Forelimb muscle (tissue), 1 donor: ENCODE results near the gene NPAS3. TPM values are rescaled to one million over a fixed set of nuclear protein-coding genes. Genes with fewer than 3 reads are reported as not detected.

Experiments used
- DNase-seq: peaks from one replicate; pipeline ENCODE4 v3.0.0-alpha.2; 2013; ENCODE audit warnings: low read depth
- polyA plus RNA-seq: library from polyadenylated mRNA; unstranded; fragments of 120-200 nt; gene quantifications from one replicate; pipeline ENCODE4 v1.2.1, GENCODE V29; 2013; ENCODE audit not compliant: insufficient read length

NPAS3 gene
- polyA plus RNA-seq, 1 donor = 4.0 TPM

GRCh38 chr14:33578461-33579216 lies 640.0 kb downstream of the NPAS3 start:
- DNase-seq = no peak

- no peak for DNase-seq
Measured at GRCh38 chr14:33580231-33580749, 641.6 kb downstream of the NPAS3 start.

- no peak for DNase-seq
Measured at GRCh38 chr14:33580841-33581240, 642.2 kb downstream of the NPAS3 start.

DNA sequence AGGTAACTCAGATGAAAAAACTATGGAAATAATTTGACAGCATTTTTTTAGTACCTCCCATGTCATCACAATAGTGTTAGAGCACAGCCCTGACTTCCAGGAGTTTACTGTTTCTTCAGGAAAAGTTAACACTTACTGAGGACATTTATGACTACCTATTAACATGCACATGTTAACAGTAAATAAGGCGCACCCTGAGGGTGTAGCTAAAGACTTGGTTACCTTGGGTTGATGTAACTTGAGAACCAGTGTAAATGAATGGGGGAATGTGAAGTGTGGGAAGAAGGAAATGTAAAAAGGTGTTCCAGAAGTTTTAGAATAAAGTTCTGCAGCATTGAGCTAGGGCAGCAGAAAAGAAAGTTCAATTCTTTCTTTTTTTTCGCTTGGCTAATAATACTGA lies 646.0 kb downstream of the NPAS3 start:
- no peak for DNase-seq

DNA sequence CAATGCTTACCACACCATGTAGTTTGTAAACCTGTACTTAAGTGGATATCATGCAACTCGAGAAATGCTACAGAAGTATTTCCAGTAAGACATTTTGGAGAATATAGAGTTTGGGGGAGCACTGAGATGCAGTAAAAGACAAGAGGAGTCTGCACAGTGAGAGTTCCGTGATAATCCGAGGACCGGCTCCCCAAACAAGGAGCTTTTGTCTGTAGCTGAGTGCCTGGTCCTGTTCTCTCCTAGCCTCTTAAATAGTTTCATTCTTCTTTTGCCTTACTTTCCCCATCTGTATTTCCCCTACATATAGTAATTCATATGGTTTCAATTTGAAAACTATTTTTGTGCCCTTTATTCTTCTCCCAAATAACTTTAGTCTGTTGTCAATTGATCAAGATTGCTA lies 648.1 kb downstream of the NPAS3 start:
- no peak for DNase-seq

DNA sequence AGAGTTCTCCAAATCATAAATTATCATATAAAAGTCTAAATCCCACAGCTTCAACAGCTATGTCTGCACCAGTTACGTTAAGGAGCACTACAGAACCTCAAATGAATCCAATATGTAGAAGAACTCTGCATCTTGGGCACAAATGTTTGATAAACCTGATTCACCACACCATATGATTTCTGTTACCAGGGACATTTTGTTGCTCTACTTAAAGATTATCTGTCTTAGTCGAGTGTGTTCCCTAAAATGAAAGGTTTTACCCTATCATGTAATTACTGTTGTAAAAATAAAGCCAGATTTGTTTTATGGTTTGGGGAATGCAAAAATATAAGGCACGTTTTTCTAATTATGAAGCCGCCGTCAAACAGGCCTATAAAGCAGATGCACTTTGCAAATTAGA lies 649.1 kb downstream of the NPAS3 start:
- DNase-seq = no peak

DNA sequence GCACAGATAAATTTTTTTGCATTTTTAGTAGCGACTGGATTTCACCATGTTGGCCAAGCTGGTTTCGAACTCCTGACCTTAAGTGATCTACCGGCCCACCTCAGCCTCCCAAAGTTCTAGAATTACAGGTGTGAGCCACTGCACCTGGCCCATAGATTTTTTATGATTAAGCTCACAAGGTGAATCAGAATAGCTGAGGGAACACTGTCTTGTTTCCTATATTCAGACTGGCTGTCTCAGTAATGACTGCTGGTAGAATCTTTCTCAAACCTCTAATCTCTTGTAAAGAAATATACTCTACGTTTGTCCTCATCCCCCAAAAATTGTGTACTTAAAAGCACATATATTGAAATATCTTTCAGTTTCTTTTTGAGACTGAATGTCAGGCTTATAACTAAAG lies 650.1 kb downstream of the NPAS3 start:
- no peak for DNase-seq

DNA sequence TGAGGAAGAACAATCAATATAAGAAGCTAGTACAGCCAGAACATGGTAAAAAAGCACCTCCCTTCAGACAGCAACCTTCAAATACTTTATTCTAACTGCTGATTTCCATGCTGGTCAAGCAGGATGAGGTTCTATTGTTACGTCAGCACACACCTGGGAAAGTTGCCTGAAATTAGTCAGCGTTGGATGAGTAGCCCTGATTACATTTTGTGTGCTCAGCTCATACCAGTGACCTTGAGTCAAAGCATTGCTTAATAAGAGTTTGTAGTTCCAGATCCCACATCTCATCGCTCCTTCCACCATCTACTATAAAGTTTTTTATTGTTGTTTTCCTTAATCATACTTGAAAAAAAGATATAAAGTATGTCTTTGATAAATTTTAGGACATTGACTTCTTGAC lies 650.7 kb downstream of the NPAS3 start:
- no peak for DNase-seq

GRCh38 chr14:33590891-33591630 lies 652.4 kb downstream of the NPAS3 start:
- no peak for DNase-seq

DNA sequence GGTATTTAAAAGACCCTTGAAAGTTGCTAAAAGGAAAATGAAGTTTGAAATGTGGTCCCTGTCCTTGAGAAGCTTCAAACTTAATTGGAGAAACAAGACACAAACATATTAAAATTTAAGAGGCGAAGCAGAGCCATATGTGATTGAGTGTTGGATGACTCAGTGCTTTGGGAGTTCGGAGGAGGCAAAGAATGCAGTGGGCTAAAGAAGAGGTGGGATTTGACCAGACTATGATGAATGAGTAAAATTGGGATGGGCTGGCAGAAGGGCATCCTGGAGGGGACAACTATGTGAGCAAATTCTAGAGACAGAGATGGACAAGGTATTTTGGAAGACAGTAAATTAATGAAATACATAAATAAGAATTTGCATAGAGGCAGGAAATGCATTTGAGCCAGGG lies 653.6 kb downstream of the NPAS3 start:
- no peak for DNase-seq

- no peak for DNase-seq
Measured at GRCh38 chr14:33596211-33597080, 657.8 kb downstream of the NPAS3 start.

- no peak for DNase-seq
Measured at GRCh38 chr14:33598582-33598981, 659.9 kb downstream of the NPAS3 start.

DNA sequence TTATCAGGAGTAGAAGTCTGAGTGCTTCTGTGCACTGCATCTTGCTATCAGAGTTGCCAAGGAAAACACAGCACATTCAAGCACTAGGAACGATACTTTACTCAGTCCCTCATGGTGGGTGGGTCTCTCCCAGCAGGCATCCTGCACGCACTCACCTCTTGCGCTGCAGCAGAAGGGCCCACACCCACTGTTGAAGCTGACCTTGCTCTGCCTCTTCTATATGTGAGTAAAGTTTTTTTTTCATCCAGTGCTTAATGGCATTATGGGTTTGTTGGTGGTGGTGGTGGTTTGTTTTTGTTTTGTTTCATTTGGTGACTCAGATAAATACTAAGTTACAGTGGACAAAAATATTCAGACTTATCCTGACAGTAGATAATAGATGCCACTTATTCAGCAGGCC lies 663.7 kb downstream of the NPAS3 start:
- DNase-seq = no peak

DNA sequence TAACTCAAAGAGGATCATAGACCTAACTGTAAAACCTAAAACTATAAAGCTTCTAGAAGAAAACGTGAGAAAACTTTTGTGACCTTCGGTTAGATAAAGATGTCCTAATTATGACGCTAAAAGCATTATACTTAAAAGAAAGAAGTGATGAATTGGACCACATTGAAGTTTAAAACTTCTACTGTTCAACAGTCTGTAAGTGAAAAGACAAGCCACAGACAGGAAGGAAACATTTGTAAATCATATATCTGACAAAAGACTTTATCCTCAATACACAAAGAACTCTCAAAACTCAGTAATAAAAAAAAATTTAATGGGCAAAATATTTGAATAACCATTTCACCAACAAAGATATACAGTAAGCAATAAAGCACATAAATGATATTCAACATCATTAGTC lies 667.9 kb downstream of the NPAS3 start:
- DNase-seq = no peak

DNA sequence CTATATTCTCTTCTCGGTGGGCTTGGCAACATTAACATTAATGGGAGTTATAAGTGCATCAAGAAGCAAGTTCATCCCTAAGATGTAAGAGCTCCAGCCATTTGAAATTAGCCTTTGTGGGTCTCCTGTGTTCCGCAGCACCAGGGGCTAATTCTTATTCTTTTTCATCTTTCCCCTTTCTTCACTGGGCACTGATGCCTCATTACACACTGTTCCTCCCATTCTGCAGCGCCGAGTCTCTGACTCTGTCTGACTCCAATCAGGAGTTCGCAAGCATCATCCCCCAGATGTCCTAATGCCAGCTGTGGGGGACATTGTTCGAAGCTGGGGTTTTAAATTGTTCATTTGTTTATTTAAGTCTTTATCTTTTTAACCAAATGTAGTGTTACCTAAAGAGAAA lies 670.9 kb downstream of the NPAS3 start:
- DNase-seq = no peak

DNA sequence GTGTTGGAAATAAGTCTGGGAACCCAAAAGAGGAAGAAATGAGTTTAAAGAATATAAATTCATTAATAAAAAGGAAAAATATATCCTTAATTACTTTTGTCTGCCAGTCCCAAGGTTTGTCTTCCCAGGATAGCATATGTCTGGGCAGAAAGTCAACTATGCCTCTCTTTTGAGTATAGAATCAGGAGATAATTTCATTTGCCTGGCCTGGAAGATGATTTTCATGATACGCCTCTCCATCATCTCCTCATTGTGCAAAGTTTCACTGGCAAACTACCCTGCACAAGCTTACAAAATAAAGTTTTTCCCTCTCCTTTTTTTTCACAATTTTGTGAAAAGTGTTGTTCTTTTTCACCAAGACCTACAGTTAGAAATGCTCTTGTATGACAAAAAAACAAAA lies 671.4 kb downstream of the NPAS3 start:
- no peak for DNase-seq

- no peak for DNase-seq
Measured at GRCh38 chr14:33611405-33612196, 672.9 kb downstream of the NPAS3 start.

DNA sequence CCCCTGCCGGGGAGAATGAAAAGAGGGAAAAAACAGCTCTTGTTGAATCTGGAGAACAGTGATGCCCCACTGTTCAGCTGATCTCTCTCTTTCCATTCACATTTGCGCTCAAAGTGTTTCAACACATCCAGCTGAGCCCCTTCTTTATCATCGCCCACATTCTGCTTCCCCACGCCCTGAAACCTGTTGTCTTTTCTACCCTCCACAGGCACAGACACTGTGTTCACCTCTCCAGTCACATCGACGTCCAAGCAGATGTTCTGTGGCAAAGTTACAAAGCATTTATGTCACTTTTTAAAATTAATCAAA lies 673.5 kb downstream of the NPAS3 start:
- no peak for DNase-seq

DNA sequence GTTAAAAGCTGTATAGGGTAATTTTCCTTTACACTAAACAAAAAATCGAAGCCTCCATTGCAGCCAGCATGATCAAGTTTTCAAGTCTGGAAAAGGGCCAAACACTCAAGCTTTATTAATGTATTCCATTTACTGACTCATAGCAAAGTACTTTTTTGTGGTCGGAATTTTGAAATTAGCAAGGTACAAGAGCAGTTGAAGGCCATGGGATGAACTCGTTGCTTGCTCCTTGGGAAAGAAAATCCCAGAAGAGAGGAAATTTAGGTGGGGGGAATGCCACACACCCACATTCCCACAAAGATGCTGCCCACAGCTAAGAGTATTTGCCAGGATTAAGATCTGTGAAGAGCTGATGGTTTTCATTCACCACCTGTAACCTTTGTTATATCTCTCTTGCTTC lies 678.5 kb downstream of the NPAS3 start:
- no peak for DNase-seq

DNA sequence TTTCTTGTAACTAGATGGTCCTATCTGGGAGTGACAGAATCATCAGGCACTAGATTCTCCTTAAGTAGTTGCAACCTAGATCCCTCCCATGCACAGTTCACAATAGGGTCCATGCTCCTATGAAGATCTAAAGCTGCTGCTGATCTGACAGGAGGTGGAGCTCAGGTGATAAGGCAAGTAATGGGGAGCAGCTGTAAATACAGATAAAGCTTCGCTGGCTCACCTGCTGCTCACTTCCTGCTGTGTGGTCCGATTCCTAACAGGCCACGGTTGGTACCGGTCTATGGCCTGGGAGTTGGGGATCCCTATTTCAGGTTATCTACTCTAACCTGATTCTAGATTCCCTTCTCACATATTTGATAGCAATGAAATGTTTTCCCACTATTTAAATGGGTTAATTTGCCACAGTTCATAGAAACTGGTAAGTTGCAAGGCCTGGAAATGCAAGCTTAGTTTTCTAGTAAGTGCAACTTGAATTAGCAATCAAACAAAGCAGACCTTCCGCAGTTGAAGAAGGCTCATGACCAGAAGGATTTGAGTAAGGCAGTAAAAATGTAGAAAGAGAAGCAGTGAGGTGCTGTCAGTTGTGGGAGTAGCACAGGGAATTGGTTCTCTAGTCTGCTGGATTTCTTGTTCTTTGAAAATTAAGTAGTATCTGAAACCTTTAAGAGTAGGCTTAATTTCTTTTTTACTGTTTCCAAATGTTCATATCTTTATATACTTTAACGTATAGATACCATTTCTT lies 679.9 kb downstream of the NPAS3 start:
- DNase-seq = no peak

- no peak for DNase-seq
Measured at GRCh38 chr14:33622496-33622895, 683.8 kb downstream of the NPAS3 start.
